Karpas-422 (cell line): ENCODE measurements around the gene AXL. TPM values are rescaled to one million over a fixed set of nuclear protein-coding genes. Genes with fewer than 3 reads are reported as not detected.

Experiments
- DNase-seq: peaks from one replicate; pipeline ENCODE4 v3.0.0-alpha.2; 2015
- H2AFZ ChIP-seq: fragments of 200-600 bp; sonication (generic); 2 replicates; pipeline ENCODE4 v1.6.1; 2014; ENCODE audit warnings: antibody characterized with exemption, low read length, mixed read lengths
- H3K27ac ChIP-seq: fragments of 200-600 bp; sonication (generic); 2 replicates; pipeline ENCODE4 v1.5.1; 2014; ENCODE audit warnings: mild to moderate bottlenecking, low read length, moderate library complexity
- H3K27me3 ChIP-seq: fragments of 200-600 bp; sonication (generic); 2 replicates; pipeline ENCODE4 v1.6.1; 2014; ENCODE audit warnings: low read length, mixed read lengths
- H3K36me3 ChIP-seq: fragments of 200-600 bp; sonication (generic); 2 replicates; pipeline ENCODE4 v1.6.1; 2014; ENCODE audit warnings: low read length, mixed read lengths; ENCODE audit not compliant: insufficient read depth
- H3K4me1 ChIP-seq: fragments of 200-600 bp; sonication (generic); 2 replicates; pipeline ENCODE4 v1.6.1; 2014; ENCODE audit warnings: mild to moderate bottlenecking, low read length, mixed read lengths
- H3K4me2 ChIP-seq: fragments of 200-600 bp; sonication (generic); 2 replicates; pipeline ENCODE4 v1.6.1; 2014; ENCODE audit warnings: low read length, low read depth, mild to moderate bottlenecking; ENCODE audit not compliant: poor library complexity, severe bottlenecking
- H3K4me3 ChIP-seq: fragments of 200-600 bp; sonication (generic); 2 replicates; pipeline ENCODE4 v1.5.1; 2014; ENCODE audit warnings: mild to moderate bottlenecking, antibody characterized with exemption, low read length, mixed read lengths
- H3K79me2 ChIP-seq: fragments of 200-600 bp; sonication (generic); 2 replicates; pipeline ENCODE4 v1.6.1; 2014; ENCODE audit warnings: mild to moderate bottlenecking, low read length, mixed read lengths
- H3K9ac ChIP-seq: fragments of 200-600 bp; sonication (generic); 2 replicates; pipeline ENCODE4 v1.6.0; 2014; ENCODE audit warnings: low read length
- H3K9me2 ChIP-seq: fragments of 200-600 bp; sonication (generic), shearing (Covaris generic); replicated peaks from 2 replicates; pipeline ENCODE4 v1.6.0; 2014; ENCODE audit warnings: mild to moderate bottlenecking, low read length, moderate library complexity; ENCODE audit not compliant: insufficient read depth
- H3K9me3 ChIP-seq: fragments of 300-700, 200-600 bp; sonication (generic); 2 replicates; pipeline ENCODE4 v1.6.1; 2014; ENCODE audit warnings: low read length, mixed read lengths
- H4K20me1 ChIP-seq: fragments of 200-600 bp; sonication (generic); 2 replicates; pipeline ENCODE4 v1.6.1; 2014; ENCODE audit warnings: mild to moderate bottlenecking, antibody characterized with exemption, low read length, low read depth; ENCODE audit not compliant: insufficient read depth
- total RNA-seq: library from RNA; depleted of rRNA; stranded (reverse); fragments of >200 nt; shearing (Covaris generic); gene quantifications from 2 replicates; pipeline ENCODE4 v1.2.3, GENCODE V29; 2014; ENCODE audit warnings: low replicate concordance

The AXL gene
- total RNA-seq, 1 experiment from 2014 or later: not detected

GRCh38 chr19:41253660-41254059, 34.6 kb downstream of the AXL start:
- no peaks in the 10 kb centered on the region for H3K4me1 ChIP-seq
- no peaks in the 10 kb centered on the region for H3K9me3 ChIP-seq
- H3K9ac ChIP-seq: no peak overlapping the region
- no peaks in the 10 kb centered on the region for H3K27me3 ChIP-seq
- H3K36me3 ChIP-seq: no peaks in the 10 kb centered on the region
- DNase-seq: no peak
- H3K27ac ChIP-seq: no peak overlapping the region
- H3K9me2 ChIP-seq: no peaks in the 10 kb centered on the region
- H3K79me2 ChIP-seq: no peaks in the 10 kb centered on the region
- no peak overlapping the region for H2AFZ ChIP-seq
- no peak overlapping the region for H3K4me2 ChIP-seq
- no peaks in the 10 kb centered on the region for H4K20me1 ChIP-seq
- no peak overlapping the region for H3K4me3 ChIP-seq

- Histone ChIP-seq H2AFZ (no peak overlapping the region), H3K4me3 (no peak overlapping the region), H3K36me3 (no peaks in the 10 kb centered on the region), H3K9me2 (no peaks in the 10 kb centered on the region), H3K4me2 (no peak overlapping the region), H3K9me3 (no peaks in the 10 kb centered on the region), H3K27ac (no peak overlapping the region), H3K4me1 (no peaks in the 10 kb centered on the region), H3K79me2 (no peaks in the 10 kb centered on the region), H3K27me3 (no peaks in the 10 kb centered on the region), H4K20me1 (no peaks in the 10 kb centered on the region), H3K9ac (no peak overlapping the region)
- DNase-seq: no peak
Measured at GRCh38 chr19:41255171-41255570, 36.1 kb downstream of the AXL start.

- H3K27me3 ChIP-seq: no peaks in the 10 kb centered on the region
- no peak overlapping the region for H3K27ac ChIP-seq
- no peaks in the 10 kb centered on the region for H3K9me2 ChIP-seq
- peaks cover 25% of the 10 kb centered on the region for H3K79me2 ChIP-seq
- H3K9ac ChIP-seq: 0 out of 2 replicates have a peak overlapping the region, but pooled peaks have one; percentile 98
- no peaks in the 10 kb centered on the region for H3K9me3 ChIP-seq
- H2AFZ ChIP-seq: peak overlapping the region; percentile 54; the same call in 1 of the 2 replicates
- peak overlapping the region; percentile 99 for H3K4me2 ChIP-seq
- peaks cover 21% of the 10 kb centered on the region for H3K4me1 ChIP-seq
- 0 out of 2 replicates have a peak, but pooled peaks cover under 1% of the 10 kb centered on the region for H3K36me3 ChIP-seq
- H4K20me1 ChIP-seq: no peaks in the 10 kb centered on the region; the same call in 1 of the 2 replicates
- H3K4me3 ChIP-seq: peak overlapping the region; percentile 100; the same call in 1 of the 2 replicates
- no peak for DNase-seq
Measured at GRCh38 chr19:41261474-41262190, 42.6 kb downstream of the AXL start.

GRCh38 chr19:41263042-41263849, 44.2 kb downstream of the AXL start:
- Histone ChIP-seq H3K4me1 (peaks cover 28% of the 10 kb centered on the region), H3K27me3 (no peaks in the 10 kb centered on the region), H3K36me3 (peaks cover 15% of the 10 kb centered on the region), H3K27ac (peak overlapping the region; percentile 87), H2AFZ (peak overlapping the region; percentile 97), H3K4me3 (peak overlapping the region; percentile 100), H3K9me2 (no peaks in the 10 kb centered on the region), H3K79me2 (peaks cover 41% of the 10 kb centered on the region), H3K9ac (peak overlapping the region; percentile 98), H3K4me2 (peak overlapping the region; percentile 99), H3K9me3 (no peaks in the 10 kb centered on the region), H4K20me1 (peaks cover 13% of the 10 kb centered on the region; the same call in 1 of the 2 replicates)
- DNase-seq: no peak

- H3K27me3 ChIP-seq: no peaks in the 10 kb centered on the region
- peak; percentile 100 for DNase-seq
- peaks cover 16% of the 10 kb centered on the region for H3K36me3 ChIP-seq
- H3K9me2 ChIP-seq: no peaks in the 10 kb centered on the region
- H4K20me1 ChIP-seq: peaks cover 13% of the 10 kb centered on the region; the same call in 1 of the 2 replicates
- peak within 1 kb of the TSS; percentile 99 for H3K4me2 ChIP-seq
- peak within 1 kb of the TSS; percentile 92 for H3K27ac ChIP-seq
- H3K4me1 ChIP-seq: peaks cover 28% of the 10 kb centered on the region
- peak within 1 kb of the TSS; percentile 100 for H3K9ac ChIP-seq
- no peaks in the 10 kb centered on the region for H3K9me3 ChIP-seq
- peak within 1 kb of the TSS; percentile 100 for H3K4me3 ChIP-seq
- peak within 1 kb of the TSS; percentile 97 for H2AFZ ChIP-seq
- H3K79me2 ChIP-seq: peaks cover 46% of the 10 kb centered on the region
Measured at GRCh38 chr19:41263850-41264580, 45.0 kb downstream of the AXL start, which contains the start of gene HNRNPUL1. Gene HNRNPUL1, plus strand, starts transcription at chr19:41264372. Its CDS starts 132 bp downstream, at chr19:41264504.

- H3K79me2 ChIP-seq: peaks cover 53% of the 10 kb centered on the region
- no peak overlapping the region for H2AFZ ChIP-seq
Measured at GRCh38 chr19:41264581-41265394, 45.8 kb downstream of the AXL start.

GRCh38 chr19:41265395-41266153, 46.6 kb downstream of the AXL start:
- peak overlapping the region; percentile 97 for H3K4me3 ChIP-seq
- peaks cover 20% of the 10 kb centered on the region for H3K36me3 ChIP-seq
- H3K4me1 ChIP-seq: peaks cover 28% of the 10 kb centered on the region
- H3K9ac ChIP-seq: peak overlapping the region; percentile 100
- H2AFZ ChIP-seq: no peak overlapping the region
- H3K9me3 ChIP-seq: no peaks in the 10 kb centered on the region
- H4K20me1 ChIP-seq: peaks cover 13% of the 10 kb centered on the region; the same call in 1 of the 2 replicates
- peak; percentile 47 for DNase-seq
- no peaks in the 10 kb centered on the region for H3K27me3 ChIP-seq
- H3K4me2 ChIP-seq: peak overlapping the region; percentile 97
- H3K9me2 ChIP-seq: no peaks in the 10 kb centered on the region
- H3K79me2 ChIP-seq: peaks cover 53% of the 10 kb centered on the region
- peak overlapping the region; percentile 92 for H3K27ac ChIP-seq

More at GRCh38 chr19:41264581-41265394, 45.8 kb downstream of the AXL start:
- Histone ChIP-seq H3K4me1 (peaks cover 28% of the 10 kb centered on the region), H3K9ac (peak overlapping the region; percentile 100), H4K20me1 (peaks cover 13% of the 10 kb centered on the region; the same call in 1 of the 2 replicates), H3K27ac (peak overlapping the region; percentile 92), H3K27me3 (no peaks in the 10 kb centered on the region), H3K9me2 (no peaks in the 10 kb centered on the region), H3K4me3 (peak overlapping the region; percentile 97), H3K4me2 (peak overlapping the region; percentile 97), H3K36me3 (peaks cover 20% of the 10 kb centered on the region), H3K9me3 (no peaks in the 10 kb centered on the region)
- peak; percentile 89 for DNase-seq
